GM12878 (cell line): Measurements from ENCODE around the gene EVC. TPM values are rescaled to one million over a fixed set of nuclear protein-coding genes. Genes with fewer than 3 reads are reported as not detected.

Source experiments
- ATAC-seq: fragments of 200-7000 bp; cut with Tn5 transposase; 3 replicates; pipeline ENCODE4 v1.9.1; 2020; ENCODE audit warnings: mild to moderate bottlenecking, moderate library complexity
- BruUV-seq: library from RNA; stranded (reverse); fragments of 400-500 nt; replicated peaks from 2 replicates; lab custom pipeline; 2021; lab: Mats Ljungman, UMichigan
- CTCF ChIA-PET: fragments of 300-600 bp; sonication (Branson Sonifier 250); formaldehyde crosslinking; extraction: SDS; loops from one replicate; lab custom pipeline; 2021; ENCODE audit warnings: inconsistent platforms; lab: Yijun Ruan, JAX
- POLR2A ChIA-PET: fragments of 350-600 bp; formaldehyde crosslinking; extraction: SDS; loops from one replicate; lab custom pipeline; 2021; ENCODE audit warnings: inconsistent platforms; lab: Charles Lee
- RAD21 ChIA-PET: fragments of 300-600 bp; sonication (Branson Sonifier 250); formaldehyde crosslinking; loops from one replicate; lab custom pipeline; 2023; ENCODE audit warnings: antibody characterized with exemption; ENCODE audit not compliant: unreplicated experiment; lab: Charles Lee
- SMC1A ChIA-PET: fragments of 300-600 bp; sonication (Branson Sonifier 250); formaldehyde crosslinking; loops from one replicate; lab custom pipeline; 2023; ENCODE audit not compliant: unreplicated experiment, uncharacterized antibody; lab: Charles Lee
- DNase-seq: peaks from one replicate; pipeline ENCODE4 v3.0.0-alpha.2; 2011; ENCODE audit warnings: low read depth, low spot score
- FAIRE-seq: peaks from 3 replicates; lab custom pipeline; 2011; peaks lifted over from hg19 to GRCh38; lab: Jason Lieb, UNC
- H2AFZ ChIP-seq: 2 replicates; pipeline ENCODE4 v1.6.0; 2011; ENCODE audit warnings: low read depth, low read length, control low read depth; ENCODE audit not compliant: control insufficient read depth
- H3K27ac ChIP-seq: 2 replicates; pipeline ENCODE4 v1.5.1; 2011; ENCODE audit warnings: control low read depth; ENCODE audit not compliant: control insufficient read depth, insufficient read depth
- H3K27me3 ChIP-seq, 2 experiments: replicated peaks in 1 of 2; 2 replicates each; pipeline versions ENCODE4 v1.6.0 to v1.6.1; 2011; ENCODE audit warnings: low read length in 1 of 2; ENCODE audit not compliant: control insufficient read depth in 2 of 2, insufficient read depth in 2 of 2
- H3K36me3 ChIP-seq, 2 experiments: 2 replicates each; pipeline ENCODE4 v1.5.1; 2011; ENCODE audit warnings: low read length in 1 of 2; ENCODE audit not compliant: control insufficient read depth in 2 of 2, insufficient read depth in 2 of 2
- H3K4me1 ChIP-seq: 2 replicates; pipeline ENCODE4 v1.6.1; 2011; ENCODE audit warnings: mild to moderate bottlenecking, low read length, moderate library complexity, mixed read lengths; ENCODE audit not compliant: control insufficient read depth, insufficient read depth
- H3K4me2 ChIP-seq: 2 replicates; pipeline ENCODE4 v1.6.0; 2011; ENCODE audit warnings: control low read depth; ENCODE audit not compliant: control insufficient read depth, insufficient read depth
- H3K4me3 ChIP-seq: fragments of 200-600 bp; sonication (generic); 2 replicates; pipeline ENCODE4 v1.5.1; 2016
- H3K79me2 ChIP-seq: 2 replicates; pipeline ENCODE4 v1.6.0; 2011; ENCODE audit warnings: low read length; ENCODE audit not compliant: control insufficient read depth, insufficient read depth
- H3K9ac ChIP-seq: 2 replicates; pipeline ENCODE4 v1.8.0; 2011; ENCODE audit warnings: low read length, control low read depth, mixed read lengths; ENCODE audit not compliant: control insufficient read depth, insufficient read depth
- H3K9me3 ChIP-seq: replicated peaks from 3 replicates; pipeline ENCODE4 v1.5.1; 2011; ENCODE audit warnings: mild to moderate bottlenecking, low read length; ENCODE audit not compliant: control insufficient read depth, insufficient read depth
- H4K20me1 ChIP-seq: 2 replicates; pipeline ENCODE4 v1.6.0; 2011; ENCODE audit not compliant: control insufficient read depth, insufficient read depth
- EGR1 ChIP-seq, 2 experiments: IDR thresholded peaks; 1 replicate in 1 of 2; 2 replicates in 1 of 2; pipeline ENCODE4 v1.6.1; 2011 to 2012; ENCODE audit warnings: low read depth in 2 of 2, low read length in 2 of 2, borderline replicate concordance in 1 of 2, mild to moderate bottlenecking in 1 of 2, moderate library complexity in 1 of 2
- KAT2A ChIP-seq: conservative IDR thresholded peaks from 2 replicates; pipeline ENCODE4 v1.6.1; 2011; ENCODE audit warnings: low read depth, low read length; ENCODE audit not compliant: control insufficient read depth
- KDM1A ChIP-seq: fragments of 200-600 bp; sonication (generic); IDR thresholded peaks from 2 replicates; pipeline ENCODE4 v1.6.1; 2016; ENCODE audit warnings: borderline replicate concordance
- MTA2 ChIP-seq: fragments of 450-650 bp; IDR thresholded peaks from 2 replicates; pipeline ENCODE4 v1.6.1; 2016; ENCODE audit warnings: low read depth, mild to moderate bottlenecking, moderate library complexity
- MTA3 ChIP-seq: IDR thresholded peaks from 2 replicates; pipeline ENCODE4 v1.6.1; 2012; ENCODE audit warnings: low read length, inconsistent platforms, borderline replicate concordance
- NKRF ChIP-seq: fragments of 450-650 bp; conservative IDR thresholded peaks from 2 replicates; pipeline ENCODE4 v1.6.1; 2017; ENCODE audit warnings: mild to moderate bottlenecking, moderate library complexity
- NR2C1 ChIP-seq: fragments of 450-650 bp; IDR thresholded peaks from 2 replicates; pipeline ENCODE4 v1.6.1; 2017; ENCODE audit warnings: antibody characterized with exemption, mild to moderate bottlenecking, moderate library complexity
- POLR2A ChIP-seq: IDR thresholded peaks from 2 replicates; pipeline ENCODE4 v1.6.1; 2011; ENCODE audit warnings: low read depth, mild to moderate bottlenecking, low read length
- POLR2AphosphoS5 ChIP-seq: IDR thresholded peaks from 2 replicates; pipeline ENCODE4 v1.6.1; 2011; ENCODE audit warnings: mild to moderate bottlenecking, low read length, inconsistent platforms
- RAD21 ChIP-seq: IDR thresholded peaks from 2 replicates; pipeline ENCODE4 v1.6.1; 2011; ENCODE audit warnings: mild to moderate bottlenecking, low read depth, low read length, moderate library complexity; ENCODE audit not compliant: insufficient read depth
- RELA ChIP-seq: fragments of 450-650 bp; IDR thresholded peaks from 2 replicates; pipeline ENCODE4 v1.8.0; 2014; ENCODE audit warnings: borderline replicate concordance; ENCODE audit not compliant: partially characterized antibody
- SMAD5 ChIP-seq: IDR thresholded peaks from 2 replicates; pipeline ENCODE4 v1.6.1; 2016; ENCODE audit warnings: antibody characterized with exemption, low read depth
- SMARCA5 ChIP-seq: fragments of 450-650 bp; IDR thresholded peaks from 2 replicates; pipeline ENCODE4 v1.6.1; 2017; ENCODE audit warnings: mild to moderate bottlenecking
- TCF3 ChIP-seq: IDR thresholded peaks from 2 replicates; pipeline ENCODE4 v1.6.1; 2012; ENCODE audit warnings: low read depth, mild to moderate bottlenecking, low read length, borderline replicate concordance; ENCODE audit not compliant: insufficient read depth
- ZNF274 ChIP-seq: IDR thresholded peaks from one replicate; pipeline ENCODE4 v1.8.0; 2011; ENCODE audit not compliant: insufficient read length, insufficient read depth
- WGBS: methylation state at CpG from one replicate; pipeline ENCODE4 v1.1.6; 2016; ENCODE audit warnings: low lambda C conversion rate; ENCODE audit not compliant: insufficient replicate concordance, insufficient coverage; ENCODE audit errors: missing lambda C conversion rate; 5-methylcytosine and 5-hydroxymethylcytosine counted together
- in situ Hi-C: fragments of 300-500 bp; cut with MboI; formaldehyde crosslinking; loops from 9 replicates; pipeline ENCODE4 v1.14.3; 2018; ENCODE audit warnings: mixed read lengths
- intact Hi-C: fragments of 100-400 bp; cut with micrococcal nuclease; formaldehyde crosslinking; loops from one replicate; pipeline ENCODE4 v1.14.2; 2022; ENCODE audit not compliant: unreplicated experiment
- polyA plus RNA-seq, 11 experiments: library from polyadenylated mRNA; depleted of rRNA in 4 of 11; unstranded in 6 of 11; stranded (reverse) in 5 of 11; fragments of >200 nt; fragmentation: Nextera tagmentation in 4 of 11; fragmentation: Illumina TruSeq in 1 of 11; extraction: Ambion mirVana in 4 of 11; extraction: Trizol in 1 of 11; gene quantifications; 1 replicate in 1 of 11; 2 replicates in 10 of 11; pipeline versions ENCODE4 v1.2.1 to v1.2.3, GENCODE V29; 2011 to 2016; ENCODE audit warnings: inconsistent platforms in 2 of 11, missing spikeins in 2 of 11, low read depth in 1 of 11
- total RNA-seq, 4 experiments: library from RNA; depleted of rRNA in 3 of 4; stranded (reverse); fragments of >200 nt in 3 of 4; fragmentation: Illumina TruSeq in 1 of 4; extraction: Trizol in 1 of 4; gene quantifications; 2 replicates each; pipeline versions ENCODE4 v1.2.1 to v1.2.3, GENCODE V29; 2013 to 2021
- TF ChIP-seq, protein P1 (sequence below), 3 experiments: IDR thresholded peaks in 2 of 3; conservative IDR thresholded peaks in 1 of 3; 2 replicates each; pipeline ENCODE4 v1.5.1; 2011; ENCODE audit warnings: low read depth in 3 of 3, low read length in 3 of 3, mild to moderate bottlenecking in 3 of 3, control low read depth in 2 of 3, moderate library complexity in 2 of 3, inconsistent platforms in 1 of 3, mixed read lengths in 1 of 3; ENCODE audit not compliant: control insufficient read depth in 2 of 3, insufficient read depth in 1 of 3; ENCODE audit errors: extremely low read depth in 1 of 3

EVC gene
- total and polyA plus RNA-seq, 10 of the 15 experiments (the other 5 are each of a cell fraction or from before 2014, with no cell fraction given), result 0.87 to 55.9 (median 15.6) TPM

DNA sequence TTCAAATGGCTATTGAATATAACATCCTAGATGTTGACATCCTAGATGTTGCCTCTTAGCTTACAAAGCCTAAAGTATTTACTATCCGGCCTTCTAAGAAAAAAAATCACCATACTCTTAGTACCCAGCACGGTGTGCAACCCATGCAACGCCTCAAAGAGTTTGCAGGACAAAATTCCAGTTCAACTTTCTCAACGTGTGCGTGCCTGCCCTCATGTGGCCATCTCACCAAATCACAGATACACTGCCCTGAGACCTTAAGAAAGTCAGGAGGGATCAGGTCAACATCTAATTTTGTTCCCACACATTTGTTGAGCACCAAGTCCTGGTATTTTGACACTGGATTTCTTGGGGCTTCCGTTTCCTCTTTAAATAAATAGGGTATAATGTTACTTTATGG is 113.6 kb downstream of the EVC start:
- peak; percentile 93 for FAIRE-seq
- intact Hi-C loops (loop anchor here (10.0 kb wide), 1 partner anchor 150 kb away; no protein-coding TSS in a partner anchor), in situ Hi-C loops (no loop called here)
- ChIA-PET CTCF (interaction anchor here (1.0 kb wide), 1 partner anchor 16 kb away, joined by 3 read pairs; no protein-coding TSS in a partner anchor), RAD21 (no interaction called here), POLR2A (no interaction called here), SMC1A (no interaction called here)
- BruUV-seq, result no TSS peak
- no peak for DNase-seq
- Histone ChIP-seq H3K79me2 (no peaks in the 10 kb centered on the region), H3K9ac (no peak overlapping the region), H3K4me1 (peaks cover 16% of the 10 kb centered on the region), H3K4me3 (no peak overlapping the region), H3K4me2 (no peak overlapping the region), H3K27ac (no peak overlapping the region), H3K36me3 (no peaks in the 10 kb centered on the region; a peak in 1 of 4 replicates), H3K9me3 (no peaks in the 10 kb centered on the region), H3K27me3 (no peaks in the 10 kb centered on the region), H2AFZ (no peak overlapping the region), H4K20me1 (no peaks in the 10 kb centered on the region)
- 3% methylated on average over 6 of the region's 6 CpGs for WGBS
- no peak for TF ChIP-seq KAT2A
- TF ChIP-seq SMAD5, result no peak
- TF ChIP-seq POLR2AphosphoS5, result no peak
- TF ChIP-seq ZNF274, result no peak
- no peak for TF ChIP-seq MTA2
- TF ChIP-seq MTA3, result no peak
- no peak for TF ChIP-seq RELA
- TF ChIP-seq NR2C1, result no peak
- TF ChIP-seq EGR1 (IDR thresholded peaks at IDR 0.05; ENCODE audit: borderline replicate concordance in 1 of 2, low read depth in 2 of 2, low read length in 2 of 2), result no peak
- no peak for TF ChIP-seq SMARCA5
- no peak for TF ChIP-seq TCF3
- peak; percentile 55 for TF ChIP-seq RAD21
- TF ChIP-seq KDM1A, result no peak
- TF ChIP-seq NKRF, result no peak
- TF ChIP-seq, protein P1, sequence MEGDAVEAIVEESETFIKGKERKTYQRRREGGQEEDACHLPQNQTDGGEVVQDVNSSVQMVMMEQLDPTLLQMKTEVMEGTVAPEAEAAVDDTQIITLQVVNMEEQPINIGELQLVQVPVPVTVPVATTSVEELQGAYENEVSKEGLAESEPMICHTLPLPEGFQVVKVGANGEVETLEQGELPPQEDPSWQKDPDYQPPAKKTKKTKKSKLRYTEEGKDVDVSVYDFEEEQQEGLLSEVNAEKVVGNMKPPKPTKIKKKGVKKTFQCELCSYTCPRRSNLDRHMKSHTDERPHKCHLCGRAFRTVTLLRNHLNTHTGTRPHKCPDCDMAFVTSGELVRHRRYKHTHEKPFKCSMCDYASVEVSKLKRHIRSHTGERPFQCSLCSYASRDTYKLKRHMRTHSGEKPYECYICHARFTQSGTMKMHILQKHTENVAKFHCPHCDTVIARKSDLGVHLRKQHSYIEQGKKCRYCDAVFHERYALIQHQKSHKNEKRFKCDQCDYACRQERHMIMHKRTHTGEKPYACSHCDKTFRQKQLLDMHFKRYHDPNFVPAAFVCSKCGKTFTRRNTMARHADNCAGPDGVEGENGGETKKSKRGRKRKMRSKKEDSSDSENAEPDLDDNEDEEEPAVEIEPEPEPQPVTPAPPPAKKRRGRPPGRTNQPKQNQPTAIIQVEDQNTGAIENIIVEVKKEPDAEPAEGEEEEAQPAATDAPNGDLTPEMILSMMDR (IDR thresholded peaks at IDR 0.05 in 2 of 3, conservative IDR thresholded peaks at IDR 0.05 in 1 of 3; ENCODE audit: control insufficient read depth in 2 of 3, extremely low read depth in 1 of 3, insufficient read depth in 1 of 3, low read depth in 3 of 3, low read length in 3 of 3), result peak; percentile 54 to 61 (median 59)
- no peak for TF ChIP-seq POLR2A
- peak; percentile 62 for ATAC-seq
